ENCODE results near the gene TRMT112. TPM values are rescaled to one million over a fixed set of nuclear protein-coding genes. Genes with fewer than 3 reads are reported as not detected.

Gene TRMT112
- polyA plus RNA-seq, 1 donor from 2014 or later: 335 TPM

GRCh38 chr11:64323373-64323772 is 6.0 kb upstream of the TRMT112 start:
- H2AFZ ChIP-seq (ENCODE audit: low read depth, low read length): no peak overlapping the region
- H3K27ac ChIP-seq (ENCODE audit: low read length): no peak overlapping the region
- no peaks in the 10 kb centered on the region for H3K36me3 ChIP-seq (ENCODE audit: insufficient read depth, low read length)
- H3K9me2 ChIP-seq (ENCODE audit: insufficient read depth, low read length): no peaks in the 10 kb centered on the region
- no peak overlapping the region for H3K4me2 ChIP-seq (ENCODE audit: low read length)
- no peaks in the 10 kb centered on the region for H3K27me3 ChIP-seq (ENCODE audit: insufficient read depth, low read depth, low read length)
- peaks cover 10% of the 10 kb centered on the region for H3K79me2 ChIP-seq (replicated peaks; ENCODE audit: insufficient read depth, low read length)
- H3K4me3 ChIP-seq (ENCODE audit: low read length): no peak overlapping the region
- no peak for TF ChIP-seq RAD21 (conservative IDR thresholded peaks at IDR 0.05)
- no peak for TF ChIP-seq EP300 (conservative IDR thresholded peaks at IDR 0.05; ENCODE audit: poor library complexity, severe bottlenecking)
- no peak for TF ChIP-seq EZH2 (IDR thresholded peaks at IDR 0.05; ENCODE audit: borderline replicate concordance, insufficient read depth, low read length, poor library complexity, severe bottlenecking)
- TF ChIP-seq CTCF (IDR thresholded peaks at IDR 0.05; ENCODE audit: poor library complexity, severe bottlenecking): no peak
- no peak for TF ChIP-seq POLR2AphosphoS5 (IDR thresholded peaks at IDR 0.05)
- no peak for TF ChIP-seq SMC3 (conservative IDR thresholded peaks at IDR 0.05; ENCODE audit: poor library complexity)
- TF ChIP-seq MXI1 (conservative IDR thresholded peaks at IDR 0.05; ENCODE audit: poor library complexity, severe bottlenecking): no peak
- TF ChIP-seq TAF1 (IDR thresholded peaks at IDR 0.05; ENCODE audit: low read depth): no peak
- no peak for TF ChIP-seq REST (IDR thresholded peaks at IDR 0.05; ENCODE audit: borderline replicate concordance)
- H3K9me3 ChIP-seq (ENCODE audit: low read length): no peaks in the 10 kb centered on the region
- H4K20me1 ChIP-seq (ENCODE audit: insufficient read depth): no peaks in the 10 kb centered on the region
- no peaks in the 10 kb centered on the region for H3F3A ChIP-seq (ENCODE audit: insufficient read depth, low read length, poor library complexity, severe bottlenecking)
- H3K9ac ChIP-seq (ENCODE audit: low read length): no peak overlapping the region

GRCh38 chr11:64322925-64323260 is 5.5 kb upstream of the TRMT112 start:
- Histone ChIP-seq H3K27me3 (ENCODE audit: insufficient read depth, low read depth, low read length) (no peaks in the 10 kb centered on the region), H2AFZ (ENCODE audit: low read depth, low read length) (no peak overlapping the region), H3K9me2 (ENCODE audit: insufficient read depth, low read length) (no peaks in the 10 kb centered on the region), H3K9me3 (ENCODE audit: low read length) (no peaks in the 10 kb centered on the region), H4K20me1 (ENCODE audit: insufficient read depth) (no peaks in the 10 kb centered on the region), H3K4me2 (ENCODE audit: low read length) (no peak overlapping the region), H3K4me3 (ENCODE audit: low read length) (no peak overlapping the region), H3F3A (ENCODE audit: insufficient read depth, low read length, poor library complexity, severe bottlenecking) (no peaks in the 10 kb centered on the region), H3K36me3 (ENCODE audit: insufficient read depth, low read length) (no peaks in the 10 kb centered on the region), H3K27ac (ENCODE audit: low read length) (no peak overlapping the region), H3K9ac (ENCODE audit: low read length) (no peak overlapping the region), H3K79me2 (replicated peaks; ENCODE audit: insufficient read depth, low read length) (peaks cover 13% of the 10 kb centered on the region)
- TF ChIP-seq REST (IDR thresholded peaks at IDR 0.05; ENCODE audit: borderline replicate concordance): no peak
- TF ChIP-seq MXI1 (conservative IDR thresholded peaks at IDR 0.05; ENCODE audit: poor library complexity, severe bottlenecking): no peak
- TF ChIP-seq CTCF (IDR thresholded peaks at IDR 0.05; ENCODE audit: poor library complexity, severe bottlenecking): no peak
- TF ChIP-seq RAD21 (conservative IDR thresholded peaks at IDR 0.05): no peak
- TF ChIP-seq POLR2AphosphoS5 (IDR thresholded peaks at IDR 0.05): no peak
- no peak for TF ChIP-seq SMC3 (conservative IDR thresholded peaks at IDR 0.05; ENCODE audit: poor library complexity)
- TF ChIP-seq EZH2 (IDR thresholded peaks at IDR 0.05; ENCODE audit: borderline replicate concordance, insufficient read depth, low read length, poor library complexity, severe bottlenecking): no peak
